H9 (cell line): ENCODE data around the gene GPR15LG. TPM values are rescaled to one million over a fixed set of nuclear protein-coding genes. Genes with fewer than 3 reads are reported as not detected.

Experiments used
- DNase-seq: peaks from one replicate; pipeline ENCODE4 v3.0.0-alpha.2; 2017
- H2AFZ ChIP-seq: one replicate; pipeline ENCODE4 v1.6.1; 2013; ENCODE audit warnings: mild to moderate bottlenecking, low read length, control low read depth, moderate library complexity
- H2AK5ac ChIP-seq: 2 replicates; pipeline ENCODE4 v1.6.1; 2013; ENCODE audit warnings: low read length, control low read depth, mixed read lengths; ENCODE audit not compliant: insufficient read length
- H2BK120ac ChIP-seq: one replicate; pipeline ENCODE4 v1.6.1; 2013; ENCODE audit warnings: low read depth, mild to moderate bottlenecking, low read length, control low read depth, inconsistent platforms; ENCODE audit not compliant: poor library complexity, severe bottlenecking
- H2BK12ac ChIP-seq: 2 replicates; pipeline ENCODE4 v1.6.1; 2013; ENCODE audit warnings: low read length, control low read depth, mixed read lengths, low read depth; ENCODE audit not compliant: insufficient read length
- H2BK15ac ChIP-seq: 2 replicates; pipeline ENCODE4 v1.6.1; 2013; ENCODE audit warnings: low read depth, low read length, control low read depth
- H2BK20ac ChIP-seq: one replicate; pipeline ENCODE4 v1.6.1; 2013; ENCODE audit warnings: low read depth, mild to moderate bottlenecking, low read length, control low read depth, inconsistent platforms; ENCODE audit not compliant: poor library complexity, severe bottlenecking
- H2BK5ac ChIP-seq: 2 replicates; pipeline ENCODE4 v1.6.1; 2013; ENCODE audit warnings: low read length, control low read depth, mixed read lengths; ENCODE audit not compliant: insufficient read length
- H3K14ac ChIP-seq: 2 replicates; pipeline ENCODE4 v1.6.1; 2013; ENCODE audit warnings: low read length, control low read depth; ENCODE audit not compliant: insufficient read depth
- H3K18ac ChIP-seq: 2 replicates; pipeline ENCODE4 v1.6.1; 2013; ENCODE audit warnings: low read depth, mild to moderate bottlenecking, mixed read lengths, low read length, control low read depth; ENCODE audit not compliant: insufficient read length
- H3K23ac ChIP-seq: 2 replicates; pipeline ENCODE4 v1.6.1; 2013; ENCODE audit warnings: low read length, control low read depth, mixed read lengths, low read depth; ENCODE audit not compliant: insufficient read length
- H3K23me2 ChIP-seq: 2 replicates; pipeline ENCODE4 v1.6.1; 2013; ENCODE audit warnings: low read depth, mild to moderate bottlenecking, mixed read lengths, low read length, control low read depth; ENCODE audit not compliant: insufficient read length, poor library complexity, severe bottlenecking
- H3K27ac ChIP-seq: 2 replicates; pipeline ENCODE4 v1.5.1; 2013; ENCODE audit warnings: low read length, control low read depth, mixed read lengths, low read depth; ENCODE audit not compliant: insufficient read length
- H3K27me3 ChIP-seq: 2 replicates; pipeline ENCODE4 v1.6.1; 2013; ENCODE audit warnings: low read length, control low read depth, inconsistent platforms; ENCODE audit not compliant: insufficient read depth
- H3K4ac ChIP-seq: 2 replicates; pipeline ENCODE4 v1.6.1; 2013; ENCODE audit warnings: low read depth, mild to moderate bottlenecking, control low read depth, inconsistent platforms, low read length, moderate library complexity
- H3K4me1 ChIP-seq: 2 replicates; pipeline ENCODE4 v1.6.1; 2013; ENCODE audit warnings: low read length, control low read depth, inconsistent platforms; ENCODE audit not compliant: insufficient read depth
- H3K4me2 ChIP-seq: 2 replicates; pipeline ENCODE4 v1.6.1; 2013; ENCODE audit warnings: low read length, control low read depth, mixed read lengths; ENCODE audit not compliant: insufficient read length, insufficient read depth
- H3K56ac ChIP-seq: 2 replicates; pipeline ENCODE4 v1.6.1; 2013; ENCODE audit warnings: low read depth, mild to moderate bottlenecking, mixed read lengths, low read length, control low read depth; ENCODE audit not compliant: insufficient read length
- H3K79me1 ChIP-seq: 2 replicates; pipeline ENCODE4 v1.6.1; 2013; ENCODE audit warnings: low read depth, mild to moderate bottlenecking, moderate library complexity, low read length, control low read depth, inconsistent platforms; ENCODE audit not compliant: insufficient read depth, poor library complexity, severe bottlenecking
- H3K79me2 ChIP-seq: 2 replicates; pipeline ENCODE4 v1.6.1; 2013; ENCODE audit warnings: low read length, control low read depth, inconsistent platforms; ENCODE audit not compliant: insufficient read depth
- H3K9ac ChIP-seq: 2 replicates; pipeline ENCODE4 v1.6.1; 2013; ENCODE audit warnings: low read length, control low read depth, mixed read lengths; ENCODE audit not compliant: insufficient read length; ENCODE audit errors: extremely low read depth
- H3K9me3 ChIP-seq: one replicate; pipeline ENCODE4 v1.6.1; 2013; ENCODE audit warnings: low read depth, low read length, inconsistent platforms; ENCODE audit not compliant: control insufficient read depth
- H3T11ph ChIP-seq: one replicate; pipeline ENCODE4 v1.6.1; 2013; ENCODE audit warnings: mild to moderate bottlenecking, low read length, control low read depth, inconsistent platforms
- H4K20me1 ChIP-seq: one replicate; pipeline ENCODE4 v1.6.1; 2013; ENCODE audit not compliant: control insufficient read depth, insufficient read length, insufficient read depth
- H4K5ac ChIP-seq: 2 replicates; pipeline ENCODE4 v1.6.1; 2013; ENCODE audit warnings: low read depth, mild to moderate bottlenecking, mixed read lengths, low read length, control low read depth; ENCODE audit not compliant: insufficient read length
- H4K8ac ChIP-seq: replicated peaks from 2 replicates; pipeline ENCODE4 v1.6.1; 2013; ENCODE audit warnings: low read length, control low read depth, mixed read lengths, low read depth; ENCODE audit not compliant: insufficient read length
- H4K91ac ChIP-seq: 2 replicates; pipeline ENCODE4 v1.6.1; 2013; ENCODE audit warnings: low read depth, mild to moderate bottlenecking, moderate library complexity, mixed read lengths, low read length, control low read depth; ENCODE audit not compliant: insufficient read length
- H3K27ac Mint-ChIP-seq, 3 experiments: 2 replicates in 2 of 3; 3 replicates in 1 of 3; pipeline ENCODE4 v1.8.0; 2020 to 2021; ENCODE audit warnings: mixed read lengths in 3 of 3, mild to moderate bottlenecking in 1 of 3, moderate library complexity in 1 of 3
- H3K27me3 Mint-ChIP-seq: 2 replicates; pipeline ENCODE4 v1.8.0; 2021; ENCODE audit warnings: low read depth, mild to moderate bottlenecking, moderate library complexity, mixed read lengths
- H3K36me3 Mint-ChIP-seq, 3 experiments: 2 replicates in 2 of 3; 3 replicates in 1 of 3; pipeline ENCODE4 v1.8.0; 2020 to 2021; ENCODE audit warnings: low read depth in 3 of 3, mixed read lengths in 3 of 3; ENCODE audit not compliant: insufficient read depth in 1 of 3
- H3K4me1 Mint-ChIP-seq, 2 experiments: 2 replicates each; pipeline ENCODE4 v1.8.0; 2020; ENCODE audit warnings: mixed read lengths in 2 of 2
- H3K4me3 Mint-ChIP-seq, 2 experiments: 2 replicates in 1 of 2; 3 replicates in 1 of 2; pipeline ENCODE4 v1.8.0; 2020 to 2021; ENCODE audit warnings: mild to moderate bottlenecking in 2 of 2, mixed read lengths in 2 of 2, moderate library complexity in 1 of 2
- H3K9me3 Mint-ChIP-seq, 2 experiments: 2 replicates in 1 of 2; 3 replicates in 1 of 2; pipeline ENCODE4 v1.8.0; 2020; ENCODE audit warnings: mild to moderate bottlenecking in 2 of 2, mixed read lengths in 2 of 2, moderate library complexity in 1 of 2
- WGBS: extraction: QIAGEN DNeasy Blood & Tissue Kit; methylation state at CpG from one replicate; pipeline ENCODE4 v1.1.7; 2013; ENCODE audit warnings: missing lambda C conversion rate, low lambda C conversion rate, mixed read lengths; ENCODE audit not compliant: insufficient read length; ENCODE audit errors: extremely low coverage; 5-methylcytosine and 5-hydroxymethylcytosine counted together
- total RNA-seq: library from RNA; stranded (reverse); gene quantifications from 2 replicates; pipeline ENCODE4 v1.2.1, GENCODE V29; 2021
- TF ChIP-seq, protein P1 (sequence below): fragments of 200-600 bp; sonication (generic); conservative IDR thresholded peaks from 3 replicates; pipeline ENCODE4 v1.8.0; 2021; ENCODE audit warnings: antibody characterized with exemption, mild to moderate bottlenecking

The GPR15LG gene
- total RNA-seq, 1 experiment from 2014 or later = not detected

DNA sequence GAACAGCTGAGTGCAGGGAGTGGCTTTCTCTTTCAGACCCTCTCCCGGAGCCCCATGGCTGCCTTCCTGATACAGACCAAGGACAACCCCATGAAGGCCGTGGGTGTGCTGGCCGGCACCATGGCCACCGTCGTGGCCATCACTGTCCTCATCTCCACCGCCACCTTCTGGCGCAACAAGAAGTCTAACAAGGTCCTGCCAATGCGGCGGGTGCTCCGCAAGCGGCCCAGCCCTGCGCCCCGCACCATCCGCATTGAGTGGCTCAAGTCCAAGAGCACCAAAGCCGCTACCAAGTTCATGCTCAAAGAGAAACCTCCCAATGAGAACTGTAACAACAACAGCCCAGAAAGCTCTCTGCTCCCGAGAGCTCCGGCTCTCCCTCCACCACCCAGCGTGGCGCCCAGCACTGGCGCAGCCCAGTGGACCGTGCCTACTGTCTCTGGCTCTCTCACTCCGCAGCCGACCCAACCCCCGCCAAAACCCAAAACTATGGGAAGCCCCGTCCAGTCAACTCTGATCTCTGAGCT is 40.5 kb downstream of the GPR15LG start:
- Histone ChIP-seq H3K4me1 (no peaks in the 10 kb centered on the region), H4K91ac (no peak overlapping the region), H2AFZ (no peak overlapping the region), H2BK12ac (no peak overlapping the region), H3K23me2 (no peaks in the 10 kb centered on the region), H3K56ac (no peak overlapping the region), H2BK15ac (no peak overlapping the region), H4K8ac (no peak overlapping the region), H3K18ac (no peak overlapping the region), H3K79me2 (no peaks in the 10 kb centered on the region), H3K9ac (no peak overlapping the region), H3K23ac (no peak overlapping the region), H3T11ph (no peak overlapping the region), H2AK5ac (no peak overlapping the region), H2BK120ac (no peak overlapping the region), H2BK20ac (no peak overlapping the region), H2BK5ac (no peak overlapping the region), H3K27ac (no peak overlapping the region), H3K9me3 (no peaks in the 10 kb centered on the region), H4K5ac (no peak overlapping the region), H3K14ac (no peak overlapping the region), H4K20me1 (no peaks in the 10 kb centered on the region), H3K4me2 (no peak overlapping the region), H3K27me3 (no peaks in the 10 kb centered on the region), H3K79me1 (no peaks in the 10 kb centered on the region), H3K4ac (no peak overlapping the region)
- no peak overlapping the region for H3K4me3 Mint-ChIP-seq
- H3K27ac Mint-ChIP-seq = peak overlapping the region in 1 of 3 experiments; percentile 79; a peak in 2 of 7 replicates
- TF ChIP-seq, protein P1, sequence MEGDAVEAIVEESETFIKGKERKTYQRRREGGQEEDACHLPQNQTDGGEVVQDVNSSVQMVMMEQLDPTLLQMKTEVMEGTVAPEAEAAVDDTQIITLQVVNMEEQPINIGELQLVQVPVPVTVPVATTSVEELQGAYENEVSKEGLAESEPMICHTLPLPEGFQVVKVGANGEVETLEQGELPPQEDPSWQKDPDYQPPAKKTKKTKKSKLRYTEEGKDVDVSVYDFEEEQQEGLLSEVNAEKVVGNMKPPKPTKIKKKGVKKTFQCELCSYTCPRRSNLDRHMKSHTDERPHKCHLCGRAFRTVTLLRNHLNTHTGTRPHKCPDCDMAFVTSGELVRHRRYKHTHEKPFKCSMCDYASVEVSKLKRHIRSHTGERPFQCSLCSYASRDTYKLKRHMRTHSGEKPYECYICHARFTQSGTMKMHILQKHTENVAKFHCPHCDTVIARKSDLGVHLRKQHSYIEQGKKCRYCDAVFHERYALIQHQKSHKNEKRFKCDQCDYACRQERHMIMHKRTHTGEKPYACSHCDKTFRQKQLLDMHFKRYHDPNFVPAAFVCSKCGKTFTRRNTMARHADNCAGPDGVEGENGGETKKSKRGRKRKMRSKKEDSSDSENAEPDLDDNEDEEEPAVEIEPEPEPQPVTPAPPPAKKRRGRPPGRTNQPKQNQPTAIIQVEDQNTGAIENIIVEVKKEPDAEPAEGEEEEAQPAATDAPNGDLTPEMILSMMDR = no peak
- DNase-seq = peak; percentile 49
- H3K9me3 Mint-ChIP-seq = no peaks in the 10 kb centered on the region
- no peaks in the 10 kb centered on the region; a peak in 1 of 7 replicates for H3K36me3 Mint-ChIP-seq
- H3K4me1 Mint-ChIP-seq = peaks cover 0 to 6% of the 10 kb centered on the region in 2 experiments; a peak in 3 of 4 replicates
- H3K27me3 Mint-ChIP-seq = no peaks in the 10 kb centered on the region
- no CpG with 5 or more reads among the region's 25 CpGs for WGBS
